Subcutaneous adipose tissue (tissue), 4 donors: ENCODE results near the gene MYT1. TPM values are rescaled to one million over a fixed set of nuclear protein-coding genes. Genes with fewer than 3 reads are reported as not detected.

ENCODE experiments used
- CTCF ChIP-seq: fragments of 450-650 bp; IDR thresholded peaks from one replicate; pipeline ENCODE4 v1.5.1; 2016; ENCODE audit warnings: low read depth, mild to moderate bottlenecking, control low read depth, antibody characterized with exemption, moderate library complexity
- total RNA-seq, 4 donors: library from RNA; depleted of rRNA; stranded (reverse); fragments of >200 nt; gene quantifications; one replicate each; pipeline ENCODE4 v1.1.0, GENCODE V29; 2016

MYT1 gene
- not detected for total RNA-seq

GRCh38 chr20:64164123-64164836 is at the start of gene MYT1:
TSS of gene MYT1 (plus strand) at chr20:64164452. CDS start at chr20:64198862, 34,410 bp downstream.
- no peak for TF ChIP-seq CTCF

- no peak for TF ChIP-seq CTCF
Observed at GRCh38 chr20:64115171-64115911, 48.9 kb upstream of the MYT1 start.

GRCh38 chr20:64116016-64116415 is 48.2 kb upstream of the MYT1 start:
- no peak for TF ChIP-seq CTCF

- no peak for TF ChIP-seq CTCF
Observed at GRCh38 chr20:64116541-64117431, 47.5 kb upstream of the MYT1 start.

GRCh38 chr20:64119301-64119680 is 45.0 kb upstream of the MYT1 start:
- no peak for TF ChIP-seq CTCF

- no peak for TF ChIP-seq CTCF
Observed at GRCh38 chr20:64119681-64120341, 44.4 kb upstream of the MYT1 start.
